IPS DF 19.7 (cell line): ENCODE results near the gene BCAS1.

Experiments
- DNase-seq: peaks from one replicate; pipeline ENCODE4 v3.0.0-alpha.2; 2013; ENCODE audit warnings: low read depth, low spot score

Gene BCAS1

GRCh38 chr20:54070187-54070987, at the start of gene BCAS1:
Gene BCAS1 (minus strand): TSS chr20:54070594. CDS start chr20:54058718, 11,876 bp downstream.
- no peak for DNase-seq

GRCh38 chr20:54119744-54120143, 49.4 kb upstream of the BCAS1 start:
- no peak for DNase-seq

GRCh38 chr20:54118220-54119001, 48.0 kb upstream of the BCAS1 start:
- DNase-seq: no peak

- no peak for DNase-seq
Measured at GRCh38 chr20:54116550-54117235, 46.3 kb upstream of the BCAS1 start.

- DNase-seq: no peak
Measured at GRCh38 chr20:54115172-54115854, 44.9 kb upstream of the BCAS1 start.

GRCh38 chr20:54114109-54114508, 43.7 kb upstream of the BCAS1 start:
- no peak for DNase-seq

GRCh38 chr20:54113566-54113965, 43.2 kb upstream of the BCAS1 start:
- DNase-seq: no peak

GRCh38 chr20:54112221-54112884, 42.0 kb upstream of the BCAS1 start:
- no peak for DNase-seq

GRCh38 chr20:54111460-54111859, 41.1 kb upstream of the BCAS1 start:
- no peak for DNase-seq

- DNase-seq: no peak
Measured at GRCh38 chr20:54110457-54110856, 40.1 kb upstream of the BCAS1 start.

- no peak for DNase-seq
Measured at GRCh38 chr20:54110041-54110440, 39.6 kb upstream of the BCAS1 start.

- DNase-seq: no peak
Measured at GRCh38 chr20:54108817-54109216, 38.4 kb upstream of the BCAS1 start.

- DNase-seq: no peak
Measured at GRCh38 chr20:54108326-54108642, 37.9 kb upstream of the BCAS1 start.

GRCh38 chr20:54107600-54108325, 37.4 kb upstream of the BCAS1 start:
- DNase-seq: no peak

- DNase-seq: no peak
Measured at GRCh38 chr20:54107181-54107580, 36.8 kb upstream of the BCAS1 start.

GRCh38 chr20:54106162-54106561, 35.8 kb upstream of the BCAS1 start:
- no peak for DNase-seq

GRCh38 chr20:54105653-54106052, 35.3 kb upstream of the BCAS1 start:
- no peak for DNase-seq

GRCh38 chr20:54104781-54105180, 34.4 kb upstream of the BCAS1 start:
- DNase-seq: no peak

- DNase-seq: no peak
Measured at GRCh38 chr20:54103762-54104600, 33.6 kb upstream of the BCAS1 start.
